ENCODE results near the gene NIT2.

The NIT2 gene

GRCh38 chr3:100399341-100400071 lies 64.9 kb downstream of the NIT2 start:
- FAIRE-seq = no peak

GRCh38 chr3:100400419-100400779 lies 65.8 kb downstream of the NIT2 start:
- FAIRE-seq = no peak

- no peak for FAIRE-seq
These were observed 66.5 kb downstream of the NIT2 start, which contains the start of the genes LNP1 and TOMM70 for GRCh38 chr3:100400780-100401673. LNP1 (plus strand) TSS chr3:100401539; CDS start chr3:100429730, 28,191 bp downstream. TOMM70 (minus strand) TSS chr3:100401089; CDS start chr3:100400949, 140 bp downstream.

- FAIRE-seq = no peak
These were observed 67.1 kb downstream of the NIT2 start for GRCh38 chr3:100401674-100402041.

GRCh38 chr3:100402256-100402655 lies 67.7 kb downstream of the NIT2 start:
- FAIRE-seq = no peak

GRCh38 chr3:100402891-100403290 lies 68.3 kb downstream of the NIT2 start:
- no peak for FAIRE-seq

- no peak for FAIRE-seq
These were observed 69.0 kb downstream of the NIT2 start for GRCh38 chr3:100403362-100404249.

GRCh38 chr3:100404250-100404548 lies 69.6 kb downstream of the NIT2 start:
- FAIRE-seq = no peak

- no peak for FAIRE-seq
These were observed 72.6 kb downstream of the NIT2 start for GRCh38 chr3:100407164-100407563.

- no peak for FAIRE-seq
These were observed 73.5 kb downstream of the NIT2 start for GRCh38 chr3:100407977-100408532.

Measured in colon (tissue), 2 donors.